Activated CD8-positive, alpha-beta memory T cell treated with anti-CD3 and anti-CD28 coated beads, Interleukin-2, amount 10 ng/mL, durations not matched to agents 7 days and 5 days (primary cell): ENCODE results near the gene ANKRD55. TPM values are rescaled to one million over a fixed set of nuclear protein-coding genes. Genes with fewer than 3 reads are reported as not detected.
"Not testable (repeated sequence)": the region's sequence is repeated elsewhere in the genome, so short reads cannot be mapped to it uniquely, and the experiment has no call there.

Experiments used
- ATAC-seq: fragments of 150-1000 bp; cut with Tn5 transposase; one replicate; pipeline ENCODE4 v1.10.0; 2021; ENCODE audit warnings: moderate library complexity
- CTCF ChIA-PET: fragments of 350-600 bp; sonication (Branson Sonifier 250); formaldehyde crosslinking; loops from one replicate; lab custom pipeline; 2021; ENCODE audit warnings: antibody characterized with exemption; lab: Charles Lee
- DNase-seq: peaks from one replicate; pipeline ENCODE4 v3.0.0-alpha.2; 2020
- H3K27ac Mint-ChIP-seq: one replicate; pipeline ENCODE4 v1.8.0; 2021; ENCODE audit warnings: mild to moderate bottlenecking, mixed read lengths
- H3K27me3 Mint-ChIP-seq: one replicate; pipeline ENCODE4 v1.8.0; 2021; ENCODE audit warnings: mixed read lengths
- H3K36me3 Mint-ChIP-seq: one replicate; pipeline ENCODE4 v1.8.0; 2021; ENCODE audit warnings: mild to moderate bottlenecking, mixed read lengths
- H3K4me1 Mint-ChIP-seq: one replicate; pipeline ENCODE4 v1.8.0; 2021; ENCODE audit warnings: mixed read lengths
- H3K4me3 Mint-ChIP-seq: one replicate; pipeline ENCODE4 v1.8.0; 2021; ENCODE audit warnings: mild to moderate bottlenecking, moderate library complexity, mixed read lengths
- H3K9me3 Mint-ChIP-seq: one replicate; pipeline ENCODE4 v1.8.0; 2022; ENCODE audit warnings: low read depth, mixed read lengths
- total RNA-seq, 2 experiments: library from RNA; stranded (reverse); gene quantifications; one replicate each; pipeline ENCODE4 v1.2.3, GENCODE V29; 2021

Gene ANKRD55
- total RNA-seq, 2 experiments from 2014 or later: 0.26 TPM; not detected in 1

GRCh38 chr5:56150756-56151155, 82.4 kb downstream of the ANKRD55 start:
- H3K9me3 Mint-ChIP-seq, CTCF ChIA-PET, DNase-seq, H3K27ac Mint-ChIP-seq, H3K4me3 Mint-ChIP-seq, H3K27me3 Mint-ChIP-seq, ATAC-seq, H3K36me3 Mint-ChIP-seq: not testable (repeated sequence)
- peaks cover 44% of the 10 kb centered on the region for H3K4me1 Mint-ChIP-seq

- H3K9me3 Mint-ChIP-seq: no peaks in the 10 kb centered on the region
- peak overlapping the region; percentile 34 for H3K4me3 Mint-ChIP-seq
- peaks cover 7% of the 10 kb centered on the region for H3K36me3 Mint-ChIP-seq
- peaks cover 32% of the 10 kb centered on the region for H3K4me1 Mint-ChIP-seq
- CTCF ChIA-PET: interaction anchor here (1.1 kb wide), 1 partner anchor 122 kb away, joined by 3 read pairs; no protein-coding TSS in a partner anchor
- ATAC-seq (peak; percentile 88), DNase-seq (peak; percentile 73)
- peaks cover 6% of the 10 kb centered on the region for H3K27me3 Mint-ChIP-seq
- H3K27ac Mint-ChIP-seq: peak overlapping the region; percentile 83
Observed at GRCh38 chr5:56148453-56148971, 84.6 kb downstream of the ANKRD55 start.

GRCh38 chr5:56147659-56148230, 85.4 kb downstream of the ANKRD55 start:
- Mint-ChIP-seq H3K27ac (peak overlapping the region; percentile 83), H3K27me3 (peaks cover 6% of the 10 kb centered on the region), H3K9me3 (no peaks in the 10 kb centered on the region), H3K4me3 (no peak overlapping the region), H3K4me1 (peaks cover 30% of the 10 kb centered on the region), H3K36me3 (peaks cover 4% of the 10 kb centered on the region)
- no peak for DNase-seq
- CTCF ChIA-PET: interaction anchor here (0.6 to 1.1 kb wide), 3 partner anchors 30 to 213 kb away, joined by 3 read pairs; no protein-coding TSS in a partner anchor
- ATAC-seq: no peak

GRCh38 chr5:56147106-56147505, 86.0 kb downstream of the ANKRD55 start:
- Mint-ChIP-seq H3K36me3 (peaks cover 4% of the 10 kb centered on the region), H3K27me3 (peaks cover 6% of the 10 kb centered on the region), H3K9me3 (no peaks in the 10 kb centered on the region), H3K4me3 (no peak overlapping the region), H3K4me1 (peaks cover 27% of the 10 kb centered on the region), H3K27ac (no peak overlapping the region)
- CTCF ChIA-PET: interaction anchor here (0.6 to 0.7 kb wide), 2 partner anchors 31 to 212 kb away, joined by 3 read pairs; no protein-coding TSS in a partner anchor
- DNase-seq (no peak), ATAC-seq (no peak)

- Mint-ChIP-seq H3K27me3 (peaks cover 6% of the 10 kb centered on the region), H3K36me3 (peaks cover 4% of the 10 kb centered on the region), H3K4me3 (no peak overlapping the region), H3K9me3 (no peaks in the 10 kb centered on the region), H3K4me1 (peaks cover 24% of the 10 kb centered on the region), H3K27ac (no peak overlapping the region)
- no peak for ATAC-seq
- CTCF ChIA-PET: interaction anchor here (1.1 kb wide), 1 partner anchor 12 kb away, joined by 3 read pairs; no protein-coding TSS in a partner anchor
- no peak for DNase-seq
Observed at GRCh38 chr5:56146674-56147073, 86.5 kb downstream of the ANKRD55 start.

GRCh38 chr5:56145511-56145910, 87.6 kb downstream of the ANKRD55 start:
- Mint-ChIP-seq H3K27ac (no peak overlapping the region), H3K4me1 (peaks cover 24% of the 10 kb centered on the region), H3K9me3 (no peaks in the 10 kb centered on the region), H3K27me3 (peaks cover 6% of the 10 kb centered on the region), H3K36me3 (peaks cover 4% of the 10 kb centered on the region), H3K4me3 (no peak overlapping the region)
- DNase-seq (no peak), ATAC-seq (no peak)
- CTCF ChIA-PET: interaction anchor here (1.1 kb wide), 1 partner anchor 11 kb away, joined by 3 read pairs; no protein-coding TSS in a partner anchor

- DNase-seq (no peak), ATAC-seq (no peak)
- Mint-ChIP-seq H3K4me1 (peaks cover 24% of the 10 kb centered on the region), H3K4me3 (no peak overlapping the region), H3K9me3 (no peaks in the 10 kb centered on the region), H3K27ac (no peak overlapping the region), H3K36me3 (peaks cover 4% of the 10 kb centered on the region), H3K27me3 (peaks cover 6% of the 10 kb centered on the region)
- CTCF ChIA-PET: no interaction called here
Observed at GRCh38 chr5:56145106-56145505, 88.0 kb downstream of the ANKRD55 start.

- DNase-seq (no peak), ATAC-seq (no peak)
- Mint-ChIP-seq H3K36me3 (peaks cover 4% of the 10 kb centered on the region), H3K9me3 (no peaks in the 10 kb centered on the region), H3K4me3 (no peak overlapping the region), H3K27ac (no peak overlapping the region), H3K27me3 (peaks cover 10% of the 10 kb centered on the region), H3K4me1 (peaks cover 21% of the 10 kb centered on the region)
- CTCF ChIA-PET: no interaction called here
Observed at GRCh38 chr5:56144211-56144610, 88.9 kb downstream of the ANKRD55 start.

- CTCF ChIA-PET: no interaction called here
- H3K9me3 Mint-ChIP-seq: no peaks in the 10 kb centered on the region
- H3K36me3 Mint-ChIP-seq: peaks cover 4% of the 10 kb centered on the region
- H3K4me3 Mint-ChIP-seq: no peak overlapping the region
- DNase-seq (no peak), ATAC-seq (no peak)
- H3K27me3 Mint-ChIP-seq: peaks cover 11% of the 10 kb centered on the region
- H3K4me1 Mint-ChIP-seq: peaks cover 13% of the 10 kb centered on the region
- no peak overlapping the region for H3K27ac Mint-ChIP-seq
Observed at GRCh38 chr5:56143373-56143714, 89.8 kb downstream of the ANKRD55 start.

GRCh38 chr5:56142614-56143372, 90.3 kb downstream of the ANKRD55 start:
- Mint-ChIP-seq H3K4me1 (peaks cover 7% of the 10 kb centered on the region), H3K36me3 (peaks cover 4% of the 10 kb centered on the region), H3K27ac (no peak overlapping the region), H3K27me3 (peaks cover 11% of the 10 kb centered on the region), H3K4me3 (no peak overlapping the region), H3K9me3 (no peaks in the 10 kb centered on the region)
- ATAC-seq: no peak
- CTCF ChIA-PET: no interaction called here
- no peak for DNase-seq

GRCh38 chr5:56142233-56142613, 90.9 kb downstream of the ANKRD55 start:
- no peak overlapping the region for H3K27ac Mint-ChIP-seq

GRCh38 chr5:56140073-56140472, 93.1 kb downstream of the ANKRD55 start:
- ATAC-seq (no peak), DNase-seq (no peak)
- Mint-ChIP-seq H3K9me3 (no peaks in the 10 kb centered on the region), H3K4me1 (peaks cover 5% of the 10 kb centered on the region), H3K27ac (no peak overlapping the region), H3K4me3 (no peak overlapping the region), H3K27me3 (peaks cover 5% of the 10 kb centered on the region), H3K36me3 (no peaks in the 10 kb centered on the region)
- CTCF ChIA-PET: no interaction called here

More at GRCh38 chr5:56142233-56142613, 90.9 kb downstream of the ANKRD55 start:
- Mint-ChIP-seq H3K27me3 (peaks cover 8% of the 10 kb centered on the region), H3K4me1 (peaks cover 5% of the 10 kb centered on the region), H3K36me3 (peaks cover 2% of the 10 kb centered on the region), H3K4me3 (no peak overlapping the region), H3K9me3 (no peaks in the 10 kb centered on the region)
- no peak for DNase-seq
- no peak for ATAC-seq
- CTCF ChIA-PET: no interaction called here

- no peak for ATAC-seq
- Mint-ChIP-seq H3K4me3 (no peak overlapping the region), H3K4me1 (peaks cover 9% of the 10 kb centered on the region), H3K27me3 (peaks cover 9% of the 10 kb centered on the region), H3K27ac (no peak overlapping the region), H3K9me3 (no peaks in the 10 kb centered on the region), H3K36me3 (no peaks in the 10 kb centered on the region)
- CTCF ChIA-PET: no interaction called here
- DNase-seq: no peak
Observed at GRCh38 chr5:56130664-56131063, 102.5 kb downstream of the ANKRD55 start.

- Mint-ChIP-seq H3K27ac (no peak overlapping the region), H3K27me3 (peaks cover 9% of the 10 kb centered on the region), H3K36me3 (no peaks in the 10 kb centered on the region), H3K4me1 (peaks cover 9% of the 10 kb centered on the region), H3K9me3 (no peaks in the 10 kb centered on the region), H3K4me3 (no peak overlapping the region)
- ATAC-seq: no peak
- DNase-seq: no peak
- CTCF ChIA-PET: no interaction called here
Observed at GRCh38 chr5:56129288-56129687, 103.8 kb downstream of the ANKRD55 start.
